Loucy (cell line): ENCODE measurements around the gene STXBP2.

Source experiments
- CTCF ChIP-seq: fragments of 200-600 bp; sonication (generic); conservative IDR thresholded peaks from 2 replicates; pipeline ENCODE4 v1.5.1; 2014; ENCODE audit warnings: mild to moderate bottlenecking, antibody characterized with exemption, low read length
- EZH2phosphoT487 ChIP-seq: fragments of 200-600 bp; IDR thresholded peaks from 2 replicates; pipeline ENCODE4 v1.6.1; 2018; ENCODE audit warnings: antibody characterized with exemption, mild to moderate bottlenecking, moderate library complexity, borderline replicate concordance

- TF ChIP-seq CTCF (peak; percentile 61), EZH2phosphoT487 (no peak)
Measured at GRCh38 chr19:7678971-7679751, 42.3 kb downstream of the STXBP2 start.
